ENCODE data around the gene ALDH7A1.
"Not testable (repeated sequence)": the region's sequence is repeated elsewhere in the genome, so short reads cannot be mapped to it uniquely, and the experiment has no call there.

Gene ALDH7A1

GRCh38 chr5:126531543-126532120 lies 63.4 kb downstream of the ALDH7A1 start:
- no peak for DNase-seq

GRCh38 chr5:126527892-126528291 lies 67.1 kb downstream of the ALDH7A1 start:
- no peak for DNase-seq

- DNase-seq, result no peak
Measured at GRCh38 chr5:126527158-126527557, 67.9 kb downstream of the ALDH7A1 start.

GRCh38 chr5:126526493-126526892 lies 68.5 kb downstream of the ALDH7A1 start:
- DNase-seq, result no peak

- DNase-seq, result no peak
Measured at GRCh38 chr5:126525630-126526245, 69.3 kb downstream of the ALDH7A1 start.

- DNase-seq, result no peak
Measured at GRCh38 chr5:126523818-126524510, 71.1 kb downstream of the ALDH7A1 start.

- DNase-seq, result no peak
Measured at GRCh38 chr5:126521130-126521529, 73.9 kb downstream of the ALDH7A1 start.

GRCh38 chr5:126520593-126520953 lies 74.4 kb downstream of the ALDH7A1 start:
- DNase-seq, result no peak

GRCh38 chr5:126519637-126520592 lies 75.1 kb downstream of the ALDH7A1 start:
- DNase-seq, result no peak

- not testable (repeated sequence) for DNase-seq
Measured at GRCh38 chr5:126519223-126519622, 75.8 kb downstream of the ALDH7A1 start.

- no peak for DNase-seq
Measured at GRCh38 chr5:126516852-126517251, 78.2 kb downstream of the ALDH7A1 start.

GRCh38 chr5:126516133-126516532 lies 78.9 kb downstream of the ALDH7A1 start:
- DNase-seq, result peak; percentile 64 to 88

- peak; percentile 51 to 63 for DNase-seq
Measured at GRCh38 chr5:126515337-126515736, 79.7 kb downstream of the ALDH7A1 start.

GRCh38 chr5:126514558-126515141 lies 80.4 kb downstream of the ALDH7A1 start:
- no peak for DNase-seq

GRCh38 chr5:126514131-126514557 lies 80.9 kb downstream of the ALDH7A1 start:
- no peak for DNase-seq

- no peak for DNase-seq
Measured at GRCh38 chr5:126513703-126514102, 81.3 kb downstream of the ALDH7A1 start.

- DNase-seq, result no peak
Measured at GRCh38 chr5:126513302-126513701, 81.7 kb downstream of the ALDH7A1 start.

- no peak for DNase-seq
Measured at GRCh38 chr5:126512451-126512850, 82.6 kb downstream of the ALDH7A1 start.

- DNase-seq, result no peak
Measured at GRCh38 chr5:126511961-126512360, 83.1 kb downstream of the ALDH7A1 start.

GRCh38 chr5:126509339-126509738 lies 85.7 kb downstream of the ALDH7A1 start:
- DNase-seq, result no peak

- DNase-seq, result no peak
Measured at GRCh38 chr5:126508962-126509279, 86.1 kb downstream of the ALDH7A1 start.

- DNase-seq, result no peak
Measured at GRCh38 chr5:126508251-126508961, 86.6 kb downstream of the ALDH7A1 start.
